Gastrocnemius medialis (tissue), 4 donors: ENCODE measurements around the gene MYT1.

ENCODE experiments used
- CTCF ChIP-seq, 5 experiments: fragments of 450-650 bp in 3 of 5; fragments of 200-600 bp in 2 of 5; sonication (generic) in 2 of 5; IDR thresholded peaks in 4 of 5; conservative IDR thresholded peaks in 1 of 5; 1 replicate in 4 of 5; 2 replicates in 1 of 5; pipeline ENCODE4 v1.5.1; 2016 to 2019; ENCODE audit warnings: antibody characterized with exemption in 5 of 5, mild to moderate bottlenecking in 3 of 5, moderate library complexity in 3 of 5
- POLR2A ChIP-seq, 2 donors: fragments of 450-650 bp; IDR thresholded peaks; one replicate each; pipeline ENCODE4 v1.6.1; 2017; ENCODE audit warnings: antibody characterized with exemption in 2 of 2, mild to moderate bottlenecking in 2 of 2, moderate library complexity in 2 of 2

GRCh38 chr20:64269604-64270411 is 105.6 kb downstream of the MYT1 start:
- TF ChIP-seq CTCF (IDR thresholded peaks at IDR 0.05 in 4 of 5, conservative IDR thresholded peaks at IDR 0.05 in 1 of 5) = no peak
- TF ChIP-seq POLR2A (IDR thresholded peaks at IDR 0.05) = no peak
